GM23338 (cell line): ENCODE results near the gene KRTAP5-3. TPM values are rescaled to one million over a fixed set of nuclear protein-coding genes. Genes with fewer than 3 reads are reported as not detected.
"Not testable (repeated sequence)": the region's sequence is repeated elsewhere in the genome, so short reads cannot be mapped to it uniquely, and the experiment has no call there.

Source experiments
- ATAC-seq: fragments of 200-7000 bp; cut with Tn5 transposase; 3 replicates; pipeline ENCODE4 v1.9.1; 2020
- DNase-seq: peaks from one replicate; pipeline ENCODE4 v3.0.0-alpha.2; 2015; ENCODE audit warnings: low spot score
- H2AFZ ChIP-seq: fragments of 200-600 bp; sonication (generic); 2 replicates; pipeline ENCODE4 v1.8.0; 2016; ENCODE audit warnings: antibody characterized with exemption, mild to moderate bottlenecking, moderate library complexity
- H3F3A ChIP-seq: fragments of 200-600 bp; sonication (generic); replicated peaks from 2 replicates; pipeline ENCODE4 v1.8.0; 2017; ENCODE audit warnings: antibody characterized with exemption, mixed run types, low read depth
- H3K27ac ChIP-seq: fragments of 200-600 bp; sonication (generic); 2 replicates; pipeline ENCODE4 v1.6.1; 2016; ENCODE audit warnings: low read depth
- H3K27me3 ChIP-seq: fragments of 200-600 bp; sonication (generic); 2 replicates; pipeline ENCODE4 v1.8.0; 2016; ENCODE audit warnings: mild to moderate bottlenecking, mixed run types, moderate library complexity; ENCODE audit not compliant: insufficient read depth
- H3K36me3 ChIP-seq: fragments of 200-600 bp; sonication (generic); 2 replicates; pipeline ENCODE4 v1.8.0; 2016; ENCODE audit warnings: mild to moderate bottlenecking; ENCODE audit not compliant: insufficient read depth
- H3K4me1 ChIP-seq: fragments of 200-600 bp; sonication (generic); 2 replicates; pipeline ENCODE4 v1.8.0; 2016; ENCODE audit warnings: mild to moderate bottlenecking, moderate library complexity; ENCODE audit not compliant: insufficient read depth
- H3K4me2 ChIP-seq: fragments of 200-600 bp; sonication (generic); 2 replicates; pipeline ENCODE4 v1.7.1; 2017; ENCODE audit warnings: mixed run types
- H3K4me3 ChIP-seq: fragments of 200-600 bp; sonication (generic); 2 replicates; pipeline ENCODE4 v1.6.1; 2016; ENCODE audit warnings: mixed run types
- H3K79me2 ChIP-seq: fragments of 200-600 bp; sonication (generic); replicated peaks from 2 replicates; pipeline ENCODE4 v1.8.0; 2017; ENCODE audit warnings: mild to moderate bottlenecking; ENCODE audit not compliant: insufficient read depth
- H3K9me2 ChIP-seq: fragments of 200-600 bp; sonication (generic); 2 replicates; pipeline ENCODE4 v1.8.0; 2017; ENCODE audit not compliant: insufficient read depth
- H4K20me1 ChIP-seq: fragments of 200-600 bp; sonication (generic); replicated peaks from 2 replicates; pipeline ENCODE4 v1.8.0; 2017; ENCODE audit warnings: mild to moderate bottlenecking; ENCODE audit not compliant: insufficient read depth
- H3K27ac Mint-ChIP-seq: 2 replicates; pipeline ENCODE4 v1.8.0; 2020; ENCODE audit warnings: inconsistent platforms, mild to moderate bottlenecking, moderate library complexity, mixed read lengths
- H3K27me3 Mint-ChIP-seq: 3 replicates; pipeline ENCODE4 v1.8.0; 2022; ENCODE audit warnings: low read depth, mild to moderate bottlenecking, moderate library complexity, mixed read lengths, inconsistent platforms; ENCODE audit not compliant: insufficient read depth, poor library complexity
- H3K36me3 Mint-ChIP-seq: 3 replicates; pipeline ENCODE4 v1.8.0; 2021; ENCODE audit warnings: low read depth, mild to moderate bottlenecking, inconsistent platforms, moderate library complexity, mixed read lengths
- H3K4me1 Mint-ChIP-seq: 3 replicates; pipeline ENCODE4 v1.8.0; 2020; ENCODE audit warnings: mild to moderate bottlenecking, inconsistent platforms, mixed read lengths
- H3K4me3 Mint-ChIP-seq: 3 replicates; pipeline ENCODE4 v1.8.0; 2021; ENCODE audit warnings: moderate library complexity, mild to moderate bottlenecking, inconsistent platforms, mixed read lengths
- H3K9me3 Mint-ChIP-seq: 3 replicates; pipeline ENCODE4 v1.8.0; 2020; ENCODE audit warnings: moderate library complexity, mild to moderate bottlenecking, inconsistent platforms, mixed read lengths
- CREB1 ChIP-seq: fragments of 250-450 bp; sonication (Bioruptor Pico); IDR thresholded peaks from 2 replicates; pipeline ENCODE4 v1.5.0; 2020; ENCODE audit warnings: low read depth, mild to moderate bottlenecking, moderate library complexity
- CTCF ChIP-seq, 2 experiments: fragments of 200-600 bp in 1 of 2; sonication (generic) in 1 of 2; conservative IDR thresholded peaks; 2 replicates each; pipeline versions ENCODE4 v1.5.1 to v1.6.1; 2016 to 2017; ENCODE audit warnings: antibody characterized with exemption in 2 of 2, low read depth in 2 of 2, mild to moderate bottlenecking in 2 of 2, moderate library complexity in 1 of 2
- EZH2 ChIP-seq: fragments of 200-600 bp; sonication (generic); IDR thresholded peaks from one replicate; pipeline ENCODE4 v1.8.0; 2017; ENCODE audit warnings: antibody characterized with exemption, mild to moderate bottlenecking, low read depth; ENCODE audit not compliant: unreplicated experiment
- NANOG ChIP-seq: IDR thresholded peaks from 2 replicates; pipeline ENCODE4 v1.6.1; 2016; ENCODE audit warnings: antibody characterized with exemption, borderline replicate concordance
- POLR2AphosphoS5 ChIP-seq: IDR thresholded peaks from 2 replicates; pipeline ENCODE4 v1.6.1; 2016; ENCODE audit warnings: antibody characterized with exemption, low read depth
- ZNF114 ChIP-seq: fragments of 250-450 bp; sonication (Bioruptor Pico); IDR thresholded peaks from 2 replicates; pipeline ENCODE4 v1.5.0; 2020; ENCODE audit warnings: mild to moderate bottlenecking, moderate library complexity
- polyA plus RNA-seq: library from polyadenylated mRNA; unstranded; fragments of >200 nt; fragmentation: Nextera tagmentation; extraction: Ambion mirVana; gene quantifications from 2 replicates; pipeline ENCODE4 v1.2.1, GENCODE V29; 2016
- total RNA-seq: library from RNA; depleted of rRNA; stranded (reverse); fragments of >200 nt; shearing (Covaris generic); gene quantifications from 2 replicates; pipeline ENCODE4 v1.2.3, GENCODE V29; 2014

Gene KRTAP5-3
- total and polyA plus RNA-seq, 2 experiments from 2014 or later: not detected

GRCh38 chr11:1597331-1597993 is 10.8 kb downstream of the KRTAP5-3 start:
- ATAC-seq (no peak), DNase-seq (no peak)
- Mint-ChIP-seq H3K36me3 (peaks cover 5% of the 10 kb centered on the region; the same call in 1 of the 3 replicates), H3K27ac (no peak overlapping the region), H3K4me1 (peaks cover 28% of the 10 kb centered on the region), H3K27me3 (peaks cover 17% of the 10 kb centered on the region), H3K9me3 (peaks cover 21% of the 10 kb centered on the region; the same call in 2 of the 3 replicates), H3K4me3 (no peak overlapping the region; the same call in 2 of the 3 replicates)
- TF ChIP-seq ZNF114 (CRISPR knock-in tag) (no peak), EZH2 (no peak), CREB1 (CRISPR knock-in tag) (no peak), POLR2AphosphoS5 (no peak), CTCF (conservative IDR thresholded peaks at IDR 0.05; ENCODE audit: low read depth in 2 of 2) (no peak)
- H3K4me1 ChIP-seq: peaks cover 18% of the 10 kb centered on the region
- H3K4me2 ChIP-seq: peak overlapping the region; percentile 70
- no peaks in the 10 kb centered on the region for H3K79me2 ChIP-seq
- H3K9me2 ChIP-seq: no peaks in the 10 kb centered on the region
- no peaks in the 10 kb centered on the region for H3K36me3 ChIP-seq
- no peaks in the 10 kb centered on the region for H3K27me3 ChIP-seq
- no peak overlapping the region for H3K4me3 ChIP-seq
- H3K27ac ChIP-seq: no peak overlapping the region
- H2AFZ ChIP-seq: peak overlapping the region; percentile 73
- H3F3A ChIP-seq: peaks cover 13% of the 10 kb centered on the region; the same call in 1 of the 2 replicates
- no peaks in the 10 kb centered on the region for H4K20me1 ChIP-seq

- peak; percentile 39 for DNase-seq
Measured at GRCh38 chr11:1596576-1597121, 11.6 kb downstream of the KRTAP5-3 start.

GRCh38 chr11:1595994-1596575 is 12.2 kb downstream of the KRTAP5-3 start:
- H3K36me3 ChIP-seq, H3K27ac Mint-ChIP-seq, H3K9me2 ChIP-seq, H3K36me3 Mint-ChIP-seq, H3K9me3 Mint-ChIP-seq, H4K20me1 ChIP-seq, DNase-seq, H3K27me3 ChIP-seq, H3K4me3 ChIP-seq, H3K79me2 ChIP-seq: not testable (repeated sequence)
- H3K4me1 ChIP-seq: peaks cover 18% of the 10 kb centered on the region
- H3K4me1 Mint-ChIP-seq: peaks cover 28% of the 10 kb centered on the region
- peaks cover 17% of the 10 kb centered on the region for H3K27me3 Mint-ChIP-seq
- peaks cover 13% of the 10 kb centered on the region; the same call in 1 of the 2 replicates for H3F3A ChIP-seq
- peak overlapping the region; percentile 70 for H3K4me2 ChIP-seq
- H2AFZ ChIP-seq: peak overlapping the region; percentile 73
- peak in 1 of 2 experiments; percentile 24; a peak in 1 of 4 replicates for TF ChIP-seq CTCF (conservative IDR thresholded peaks at IDR 0.05; ENCODE audit: low read depth in 2 of 2)
- peak overlapping the region; percentile 14; the same call in 1 of the 3 replicates for H3K4me3 Mint-ChIP-seq
- ATAC-seq: peak; percentile 27
- H3K27ac ChIP-seq: 0 out of 2 replicates have a peak overlapping the region, but pooled peaks have one; percentile 57

More at GRCh38 chr11:1596576-1597121, 11.6 kb downstream of the KRTAP5-3 start:
- H3K36me3 Mint-ChIP-seq, H3K9me2 ChIP-seq, H4K20me1 ChIP-seq, H3K27ac Mint-ChIP-seq, H3K27me3 ChIP-seq, H3K36me3 ChIP-seq, H3K79me2 ChIP-seq: not testable (repeated sequence)
- Histone ChIP-seq H2AFZ (peak overlapping the region; percentile 73), H3K4me3 (peak overlapping the region; percentile 20; the same call in 1 of the 2 replicates), H3K27ac (0 out of 2 replicates have a peak overlapping the region, but pooled peaks have one; percentile 57), H3K4me2 (peak overlapping the region; percentile 70), H3F3A (peaks cover 13% of the 10 kb centered on the region; the same call in 1 of the 2 replicates), H3K4me1 (peaks cover 18% of the 10 kb centered on the region)
- peak; percentile 80 for ATAC-seq
- Mint-ChIP-seq H3K4me3 (peak overlapping the region; percentile 14; the same call in 2 of the 3 replicates), H3K9me3 (peaks cover 15% of the 10 kb centered on the region; the same call in 2 of the 3 replicates), H3K27me3 (peaks cover 17% of the 10 kb centered on the region), H3K4me1 (peaks cover 28% of the 10 kb centered on the region)
- peak; percentile 24; the same call in 1 of the 2 replicates for TF ChIP-seq NANOG
